Stimulated activated CD4-positive, alpha-beta T cell treated with anti-CD3 and anti-CD28 coated beads, Interleukin-12 subunit alpha, Interleukin-12 subunit beta, amount 100 ng/mL, for 48 hours (primary cell): ENCODE results near the gene LINGO4.

Experiments used
- DNase-seq, 3 donors: peaks; one replicate each; pipeline ENCODE4 v3.0.0-alpha.2; 2020; ENCODE audit warnings: low read depth in 2 of 3, low spot score in 1 of 3

Gene LINGO4

DNA sequence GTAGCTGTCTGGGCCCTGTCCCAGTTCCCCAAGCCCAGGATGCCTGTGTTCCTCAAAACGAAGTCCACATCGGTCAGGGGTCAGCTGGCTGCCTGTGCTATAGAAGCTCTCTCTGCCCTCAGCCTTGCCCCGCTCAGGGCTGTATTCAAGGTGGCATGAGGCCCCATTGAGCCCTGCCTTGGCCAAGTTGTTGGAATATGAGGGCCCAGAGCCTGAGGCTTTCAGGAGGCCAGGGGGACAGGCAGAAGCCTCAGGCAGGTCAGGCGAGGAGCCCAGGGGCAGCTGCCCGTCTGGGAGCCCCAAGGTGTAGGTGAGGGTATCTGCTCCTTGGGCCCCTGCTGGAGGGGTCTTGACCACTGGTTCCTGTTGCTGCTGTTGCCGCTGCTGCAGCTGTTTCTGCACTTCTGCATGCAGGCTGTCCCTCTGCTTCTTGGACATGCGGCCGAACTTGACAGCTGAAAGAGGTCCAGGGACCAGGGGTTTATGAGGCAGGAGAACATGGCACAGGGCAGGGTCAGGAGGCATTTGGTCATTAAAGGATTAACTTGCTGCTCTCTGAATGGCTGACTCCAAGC, 9.8 kb upstream of the LINGO4 start:
- no peak for DNase-seq

DNA sequence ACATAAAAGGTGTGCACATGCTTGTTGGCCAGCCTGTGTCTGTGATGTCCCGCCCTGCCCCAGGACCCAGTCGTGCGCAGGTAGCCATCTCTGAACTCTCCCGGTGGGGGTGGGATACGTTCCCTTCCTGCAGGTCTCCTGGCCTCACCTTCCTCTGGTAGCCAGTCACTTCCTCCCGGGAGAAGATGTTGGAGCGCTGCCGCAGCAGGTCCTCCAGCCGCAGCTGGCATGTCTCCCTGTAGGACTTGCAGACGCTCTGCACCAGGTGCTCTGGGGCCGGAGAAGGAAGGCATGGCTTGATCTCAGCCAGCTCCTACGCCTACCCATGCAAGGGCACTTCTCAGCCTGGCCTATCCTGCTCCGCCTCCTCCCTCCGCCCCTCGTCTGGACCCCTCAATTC, 9.2 kb upstream of the LINGO4 start:
- DNase-seq: no peak

DNA sequence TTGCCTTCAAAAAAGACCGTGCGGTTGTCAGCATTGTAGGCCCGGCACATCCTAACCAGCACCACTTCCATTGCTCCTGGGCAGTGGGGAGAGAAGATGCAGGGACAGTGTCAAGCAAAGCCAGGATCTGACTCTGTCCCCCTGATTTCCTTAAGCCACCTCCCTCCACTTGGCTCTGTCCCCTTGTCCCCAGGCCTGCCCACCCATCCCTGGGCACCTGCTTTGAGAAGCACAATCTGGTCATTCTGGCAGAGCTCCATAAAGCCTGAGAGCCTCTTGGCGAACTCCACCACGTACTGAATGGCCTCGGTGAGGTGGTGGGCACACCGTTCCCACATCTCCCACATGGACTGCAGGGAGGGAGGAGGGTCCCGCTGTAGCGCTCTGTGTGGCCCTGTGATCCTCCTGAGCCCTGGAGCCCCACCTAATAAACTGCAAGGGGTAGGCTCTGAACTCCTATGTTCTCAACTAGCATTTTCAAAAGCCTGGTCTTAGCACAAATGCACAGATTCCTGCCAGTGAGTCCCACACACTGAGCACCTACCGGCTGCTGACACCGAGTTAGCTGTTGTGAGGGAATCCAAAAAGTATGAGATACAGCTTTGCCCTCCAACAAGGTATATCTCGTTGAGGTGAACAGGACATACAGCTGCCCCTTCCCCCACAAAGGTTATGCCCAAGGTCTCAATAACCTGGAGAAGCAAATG, 8.2 kb upstream of the LINGO4 start:
- DNase-seq: no peak

DNA sequence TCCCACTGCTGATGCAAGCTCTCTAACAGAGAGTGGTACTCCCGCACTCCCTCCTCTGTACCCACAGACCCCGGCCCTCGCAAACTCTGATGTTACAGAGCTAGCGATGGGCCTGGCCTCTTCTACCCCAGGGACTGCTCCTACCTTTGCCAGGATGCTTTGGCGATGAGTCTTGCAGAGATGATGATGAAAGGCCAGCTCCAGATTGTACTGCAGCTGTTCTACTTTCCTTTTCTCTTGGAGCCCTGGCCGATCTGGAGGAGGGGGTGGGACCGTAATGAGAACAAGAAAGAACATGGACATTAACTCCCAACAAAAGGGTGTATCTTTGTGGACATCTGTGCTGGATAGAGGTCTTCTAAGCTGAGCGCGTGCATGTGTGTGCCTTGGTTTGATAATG, 6.0 kb upstream of the LINGO4 start:
- no peak for DNase-seq

DNA sequence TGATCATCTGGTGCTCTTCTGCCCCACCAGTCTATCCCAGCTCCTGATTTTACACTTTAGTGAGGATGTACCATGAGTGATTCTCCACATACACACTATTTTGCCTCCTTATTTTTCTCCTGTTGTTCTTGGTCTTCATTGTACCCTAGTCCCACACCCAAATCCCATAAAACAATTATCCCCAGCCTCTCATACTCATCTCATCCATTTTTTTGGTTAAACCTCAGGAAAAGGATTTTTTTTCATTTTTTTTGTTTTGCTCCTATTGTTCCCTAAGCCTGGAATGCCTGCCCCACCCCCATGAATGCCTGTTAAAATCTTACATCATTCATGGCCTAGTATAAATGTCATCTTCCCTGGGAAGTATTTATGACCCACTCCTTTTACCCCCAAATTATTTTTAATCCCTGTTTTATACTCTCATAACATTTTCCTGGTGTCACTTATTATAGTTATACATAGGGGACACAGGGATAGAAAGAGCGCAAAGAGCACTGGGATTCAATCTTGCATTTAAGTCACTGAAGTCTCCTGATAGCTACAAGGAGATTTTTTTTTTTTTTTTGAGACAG, 4.9 kb upstream of the LINGO4 start:
- DNase-seq: no peak

DNA sequence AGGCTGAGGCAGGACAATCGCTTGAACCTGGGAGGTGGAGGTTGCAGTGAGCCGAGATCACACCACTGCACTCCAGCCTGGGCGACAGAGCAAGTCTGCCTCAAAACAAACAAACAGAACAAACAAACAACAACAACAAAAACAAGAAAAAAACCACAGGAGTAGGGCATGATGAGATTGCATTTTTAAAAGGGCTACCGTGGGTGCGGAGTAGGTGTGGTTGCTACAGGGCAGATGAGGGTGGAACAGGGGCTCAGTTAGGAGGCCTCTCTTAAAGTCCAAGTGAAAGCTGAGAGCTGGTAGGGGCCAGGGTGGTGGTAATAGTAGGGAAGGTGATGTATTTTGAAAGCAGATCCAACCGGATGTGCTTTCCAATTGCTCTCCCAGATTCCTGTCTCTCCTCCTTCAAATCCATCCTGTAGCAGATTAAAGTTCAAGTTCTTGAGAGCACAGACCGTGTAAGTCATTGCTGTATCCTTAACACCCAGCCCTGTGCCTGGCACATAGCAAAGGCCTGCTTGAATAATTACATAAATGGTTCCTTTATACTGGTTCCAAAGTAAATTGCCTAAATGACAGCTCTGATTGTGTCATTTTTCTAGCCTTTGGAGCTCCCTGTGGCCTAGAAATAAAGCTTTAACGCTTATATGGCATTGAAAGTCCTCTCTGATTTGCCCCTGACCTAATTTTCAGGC, 4.2 kb upstream of the LINGO4 start:
- DNase-seq: no peak

DNA sequence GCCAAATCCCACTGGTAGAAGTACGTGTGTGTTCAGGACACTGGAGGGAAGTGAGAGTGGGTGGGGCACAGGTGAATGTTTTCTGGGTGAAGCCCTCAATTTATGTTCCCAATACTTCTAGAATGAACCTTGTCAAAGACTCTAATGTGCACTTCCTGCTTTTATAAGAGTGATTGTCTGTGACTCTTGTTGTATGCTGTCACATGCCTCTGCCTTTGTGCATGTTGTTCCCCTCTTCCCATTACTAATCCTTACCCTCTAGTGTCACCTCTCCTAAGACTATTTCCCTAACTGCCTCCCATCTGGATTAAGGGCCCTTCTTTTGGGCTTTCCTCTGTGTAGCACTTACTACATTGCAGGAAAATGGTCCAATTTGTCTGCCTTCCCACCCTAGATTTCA, 2.5 kb upstream of the LINGO4 start:
- DNase-seq: no peak

DNA sequence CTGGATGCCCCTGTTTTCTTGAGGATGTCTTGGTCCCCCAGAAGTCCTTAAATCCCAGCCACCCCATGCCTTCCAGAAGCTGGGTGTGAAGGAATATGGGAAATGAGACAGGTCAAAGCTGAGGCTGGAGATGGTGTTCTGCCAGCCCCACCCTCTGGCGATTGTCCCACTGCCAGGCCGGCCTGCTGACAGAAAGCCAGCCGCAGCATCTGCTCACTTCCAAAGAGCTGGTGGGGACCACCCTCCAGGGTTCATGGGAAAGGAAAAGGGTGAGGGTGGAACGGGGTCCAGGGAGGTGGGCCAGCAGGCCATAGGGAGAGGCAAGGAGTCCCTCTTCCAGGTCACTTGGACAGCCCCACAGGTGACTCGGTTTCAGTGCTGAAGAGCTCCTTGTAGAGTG, 1.9 kb upstream of the LINGO4 start:
- no peak for DNase-seq

DNA sequence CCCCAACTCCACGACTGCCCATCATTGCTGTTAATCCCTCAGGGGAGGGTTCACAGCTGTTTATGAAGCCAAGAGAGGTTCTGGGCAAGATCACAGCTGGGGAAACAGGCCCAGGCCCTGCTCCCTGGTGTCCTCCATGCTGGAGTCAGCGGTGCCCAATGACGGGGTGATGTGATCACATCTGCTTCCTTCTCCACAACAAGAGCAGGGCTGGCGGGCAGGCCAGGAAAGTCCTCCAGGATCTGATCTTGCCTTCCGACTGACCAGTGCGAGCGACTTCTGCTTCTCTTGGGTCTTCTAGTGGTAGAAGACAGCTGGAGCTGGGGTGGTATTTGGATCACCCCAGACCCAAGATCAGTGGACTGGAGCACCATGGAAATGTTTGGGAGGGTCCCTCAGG, 951 bp upstream of the LINGO4 start:
- DNase-seq: no peak

DNA sequence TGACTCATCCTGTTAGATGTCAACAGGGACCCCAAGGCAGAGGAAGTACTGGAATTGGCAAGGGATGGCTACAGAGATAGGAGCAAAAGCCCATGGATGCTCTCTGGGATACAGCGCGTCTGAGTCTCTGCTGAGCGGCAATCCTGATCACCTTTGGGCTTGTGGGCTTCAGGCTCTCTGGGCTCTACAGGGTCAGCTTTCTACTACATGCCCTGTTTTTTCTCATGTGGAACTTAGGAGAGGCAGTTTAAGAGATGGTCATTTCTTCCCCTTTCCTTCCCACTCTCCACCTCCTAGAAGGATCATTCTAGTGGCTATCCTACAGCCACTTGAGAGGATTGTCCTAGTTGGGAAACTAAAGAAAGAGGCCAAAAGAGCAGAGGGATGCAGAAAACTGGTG, 1.3 kb downstream of the LINGO4 start:
- DNase-seq: no peak

DNA sequence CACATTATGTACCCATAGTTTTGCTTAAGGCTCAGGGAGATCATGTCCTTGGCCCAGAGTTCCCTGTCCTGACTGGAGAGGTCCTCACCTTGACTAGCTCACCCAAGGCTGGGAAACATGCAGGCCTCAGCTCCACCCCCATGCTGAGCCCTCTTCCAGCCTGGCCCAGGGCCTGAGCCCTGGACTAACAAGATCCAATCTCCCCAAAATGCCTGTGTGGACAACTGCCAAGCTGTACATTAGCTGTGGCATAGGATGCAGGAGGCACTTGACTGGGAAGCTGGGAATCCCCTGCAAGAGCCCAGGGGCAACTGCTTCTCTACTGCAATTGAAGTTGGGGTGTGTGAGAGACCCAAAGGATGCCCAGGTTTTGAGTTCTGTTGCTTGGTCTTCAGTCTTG, 2.1 kb downstream of the LINGO4 start:
- no peak for DNase-seq

DNA sequence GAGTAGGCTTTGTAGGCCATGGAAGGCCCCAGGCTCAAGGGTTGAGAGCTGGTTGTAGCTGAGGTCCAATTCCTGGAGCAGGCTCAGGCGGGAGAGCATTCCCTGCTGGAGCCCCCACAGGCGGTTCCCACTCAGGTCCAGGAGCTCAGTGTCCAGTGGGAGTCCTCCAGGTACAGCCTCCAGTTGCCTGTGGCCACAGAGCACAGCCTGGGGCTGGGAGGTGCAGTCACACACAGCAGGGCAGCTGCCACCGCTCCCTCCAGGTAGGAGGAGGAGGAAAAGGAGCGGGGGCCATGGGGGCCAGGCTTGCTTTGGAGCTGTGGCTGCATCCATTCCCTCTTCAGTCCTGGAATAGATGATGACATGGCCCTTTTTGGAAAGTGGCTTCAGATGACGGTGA, 2.8 kb downstream of the LINGO4 start:
- no peak for DNase-seq

DNA sequence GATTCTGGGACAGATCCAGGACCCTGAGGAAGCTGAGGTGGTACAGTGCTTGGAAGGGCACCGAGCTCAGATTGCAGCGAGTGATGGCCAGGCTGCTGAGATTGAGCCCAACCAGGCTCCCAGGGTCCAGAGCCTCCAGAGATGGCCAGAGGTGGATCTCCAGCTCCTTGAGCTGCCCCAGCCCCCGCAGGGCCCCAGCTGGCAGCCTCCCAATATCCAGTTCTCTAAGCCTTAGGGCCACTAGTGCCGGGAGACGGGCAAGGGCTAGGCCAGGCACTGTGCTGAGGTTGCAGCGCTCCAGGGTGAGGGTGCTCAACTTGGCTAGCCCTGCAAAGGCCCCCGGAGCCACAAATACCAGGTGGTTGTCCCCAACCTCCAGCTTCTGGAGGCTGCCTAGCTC, 3.4 kb downstream of the LINGO4 start:
- DNase-seq: no peak

DNA sequence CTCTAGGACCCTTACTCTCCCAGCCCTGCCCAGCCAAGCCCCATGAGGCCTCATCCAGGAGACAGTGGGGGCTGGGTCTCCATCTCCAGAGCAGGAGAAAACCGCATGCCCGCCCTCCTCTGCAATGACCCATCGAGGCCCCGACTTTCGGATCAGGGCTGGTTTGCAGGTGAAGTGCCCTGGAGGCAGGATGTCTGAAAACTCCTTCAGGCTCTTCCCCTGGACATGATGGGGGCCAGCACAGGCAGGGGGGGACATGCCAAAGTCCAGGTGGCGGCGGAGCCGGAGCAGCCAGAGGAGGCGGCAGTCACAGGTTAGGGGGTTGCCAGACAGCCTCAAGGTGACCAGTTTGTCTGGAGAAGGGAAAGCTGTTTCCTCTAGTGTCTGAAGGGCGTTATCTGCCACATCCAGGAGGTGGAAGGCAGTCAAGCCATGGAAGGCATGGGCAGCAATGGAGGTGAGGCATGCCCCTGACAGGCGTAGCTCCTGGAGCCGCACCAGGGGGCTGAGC, 3.9 kb downstream of the LINGO4 start:
- no peak for DNase-seq

DNA sequence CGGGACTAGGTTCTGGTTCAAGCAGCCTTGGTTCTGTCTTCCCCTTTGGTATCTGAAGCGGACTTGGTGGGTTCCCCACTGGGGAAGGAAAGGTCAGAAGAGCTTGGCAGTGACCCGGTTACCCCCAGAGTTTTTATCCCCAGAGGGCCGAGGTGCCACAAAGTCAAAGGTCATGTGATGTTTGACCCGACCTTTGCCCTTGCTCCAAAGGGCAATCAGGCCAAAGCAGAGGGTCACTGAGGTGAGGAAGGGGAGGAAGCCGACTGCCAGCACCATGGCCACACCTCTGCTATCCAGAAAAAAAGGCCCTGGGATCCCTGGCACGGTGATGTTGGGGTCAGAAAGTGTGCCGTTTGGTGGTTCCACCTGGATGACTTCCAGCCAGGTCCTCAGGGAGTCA, 4.4 kb downstream of the LINGO4 start:
- no peak for DNase-seq

DNA sequence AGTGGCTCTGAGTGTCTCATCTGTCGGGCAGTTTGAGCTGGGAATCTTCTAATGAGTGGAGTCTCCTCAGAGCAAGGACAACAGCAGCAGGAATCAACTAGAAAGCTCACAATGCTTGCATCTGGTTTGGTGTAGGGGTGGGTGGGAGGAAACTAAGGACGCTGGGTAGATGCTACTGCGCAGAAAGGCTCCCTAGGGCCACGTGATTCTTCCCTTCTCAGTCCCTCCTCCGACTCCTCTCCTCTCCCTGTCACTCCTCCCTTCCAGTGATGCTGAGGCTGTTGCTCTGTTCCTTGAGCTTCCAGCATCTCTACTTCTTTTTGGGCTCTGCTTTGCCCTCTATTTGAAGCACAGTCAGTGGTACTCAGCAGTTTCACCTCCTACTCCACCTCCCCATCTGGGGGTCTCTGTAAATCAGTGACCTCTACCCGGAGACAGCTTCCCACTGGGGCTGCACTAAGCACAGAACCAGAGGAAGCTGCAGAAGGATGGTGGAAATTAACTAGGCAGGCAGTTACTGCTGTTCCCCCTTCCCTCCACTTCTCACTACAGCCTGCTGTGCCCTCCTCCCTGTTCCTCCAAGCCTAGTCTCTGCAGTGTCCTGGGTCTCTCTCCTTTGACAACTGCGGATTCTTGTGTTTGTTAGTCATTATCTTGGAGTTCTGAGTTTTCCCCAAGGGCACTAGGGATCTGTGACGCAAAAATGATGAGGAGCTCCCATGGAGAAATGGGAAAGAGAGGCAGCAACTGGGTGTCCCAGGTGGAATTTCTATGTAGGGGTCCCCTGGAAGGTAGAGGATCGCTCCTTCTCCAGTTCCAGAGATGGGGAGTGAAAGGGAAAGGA, 5.8 kb downstream of the LINGO4 start:
- no peak for DNase-seq

DNA sequence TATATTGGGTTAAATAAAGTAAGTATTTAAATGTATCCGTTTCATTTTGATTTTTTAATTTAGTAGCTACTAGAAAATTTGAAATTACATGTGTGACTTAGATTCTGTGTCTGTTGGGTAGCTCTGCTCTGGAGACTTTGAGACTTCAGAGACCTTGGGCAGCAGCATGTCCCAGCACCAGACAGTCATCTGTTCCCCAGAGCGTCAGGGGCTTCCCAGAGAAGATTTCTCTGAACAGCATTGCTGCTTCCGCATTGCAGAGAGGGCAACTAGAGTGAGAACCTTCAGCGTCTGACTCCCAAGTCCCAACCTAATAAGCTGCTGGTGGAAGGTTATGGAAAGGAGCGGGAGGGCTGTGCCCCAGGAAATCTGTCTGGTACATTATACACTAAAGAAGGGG, 6.6 kb downstream of the LINGO4 start:
- DNase-seq: no peak

DNA sequence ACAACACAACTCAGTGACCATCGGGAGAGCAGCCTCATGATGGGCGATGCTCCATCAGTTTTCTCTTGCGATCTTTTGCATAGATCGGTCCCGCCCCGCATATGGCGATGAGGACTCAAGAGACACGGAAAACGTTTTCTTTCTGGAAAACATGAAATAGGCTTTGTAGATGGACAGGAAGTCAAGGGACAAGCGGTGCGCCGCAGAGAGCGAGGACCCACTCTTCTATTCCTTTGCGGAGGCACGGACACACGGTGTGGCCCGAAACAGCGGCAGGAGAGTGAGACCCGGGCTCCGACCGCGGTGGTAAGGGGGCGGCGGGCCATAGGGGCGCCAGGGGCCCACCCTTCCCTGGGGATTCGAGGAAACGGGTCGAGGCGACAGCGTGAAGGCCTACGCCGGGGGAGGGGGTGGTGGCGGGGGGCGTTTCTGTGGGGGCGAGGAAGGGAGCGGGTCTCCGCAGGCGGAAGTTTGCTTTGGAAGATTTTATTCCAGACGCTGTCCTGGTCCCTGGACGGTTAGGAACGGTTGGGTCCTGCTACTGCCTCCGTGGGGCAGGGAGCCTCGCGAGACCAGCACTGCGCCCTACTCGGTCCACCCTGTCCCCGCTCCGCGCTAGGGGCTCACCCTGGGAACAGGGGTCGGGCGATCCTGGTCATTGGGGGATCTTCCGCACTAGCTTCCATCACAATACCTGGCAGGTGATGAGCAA, 14.1 kb downstream of the LINGO4 start:
- no peak for DNase-seq

DNA sequence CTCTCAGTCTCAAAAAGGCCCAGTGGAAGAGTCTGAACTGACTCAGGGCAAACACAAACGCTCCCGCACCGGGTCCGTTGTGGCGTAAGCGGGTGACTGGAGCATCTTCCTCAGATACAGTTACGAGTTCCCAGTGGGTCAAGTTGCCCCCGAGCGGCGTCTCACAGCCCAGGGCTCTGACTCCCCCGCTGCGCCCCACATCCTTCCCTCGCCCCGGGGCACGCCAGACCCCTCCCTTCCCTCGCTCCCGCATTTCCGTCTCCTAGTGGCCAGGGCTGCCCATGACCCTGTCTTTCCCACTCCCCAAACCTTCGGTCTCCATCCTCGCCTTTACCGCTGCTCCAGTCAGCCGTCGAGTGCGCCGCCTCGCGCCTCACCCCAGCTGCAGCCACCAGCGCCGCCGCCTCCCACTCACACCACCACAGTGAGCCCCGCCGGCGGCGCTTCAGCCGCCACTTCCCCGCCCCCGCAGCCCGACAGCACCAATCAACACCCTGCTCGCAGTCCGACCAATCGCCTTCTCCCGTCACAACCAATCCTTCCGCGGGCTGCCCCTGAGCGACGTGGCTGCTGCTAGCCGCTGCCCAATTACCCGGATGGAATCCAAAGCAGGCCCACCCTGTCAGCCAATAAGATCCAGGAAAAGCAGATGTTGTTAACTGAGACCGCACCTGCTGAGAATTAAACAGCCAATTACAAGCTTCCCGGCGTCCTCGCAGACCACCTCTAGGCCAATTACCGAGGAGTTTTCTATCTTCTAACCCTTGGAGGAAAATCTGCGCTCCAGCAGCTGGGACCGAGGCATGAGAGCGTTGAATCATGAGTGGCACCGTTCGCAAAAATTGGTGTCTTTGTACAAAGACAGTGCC, 14.9 kb downstream of the LINGO4 start, which contains the start of gene TDRKH:
TDRKH (minus strand) TSS at position 430 of the 869 bp plus-strand sequence. CDS start 7,478 bp downstream, outside the sequence.
- peak; percentile 96 to 99 (median 97) for DNase-seq

DNA sequence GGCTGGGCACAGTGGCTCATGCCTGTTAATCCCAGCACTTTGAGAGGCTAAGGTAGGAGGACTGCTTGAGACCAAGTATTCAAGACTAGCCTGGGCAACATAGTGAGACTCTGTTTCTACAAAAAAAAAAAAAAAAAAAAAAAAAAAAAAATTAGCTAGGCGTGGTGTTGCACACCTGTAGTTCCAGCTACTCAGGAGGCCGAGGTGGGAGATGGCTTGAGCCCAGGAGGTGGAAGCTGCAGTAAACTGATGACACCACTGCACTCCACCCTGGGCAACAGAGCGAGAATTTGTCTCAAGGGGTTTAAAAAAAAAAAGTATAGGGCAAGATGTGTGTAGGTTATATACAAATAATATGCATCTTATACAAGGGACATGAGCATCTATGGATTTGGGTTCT, 17.5 kb downstream of the LINGO4 start:
- no peak for DNase-seq
